HepG2 (cell line): ENCODE results near the gene SQSTM1. TPM values are rescaled to one million over a fixed set of nuclear protein-coding genes. Genes with fewer than 3 reads are reported as not detected.

Source experiments
- AKAP8 ChIP-seq: sonication (generic); formaldehyde crosslinking; IDR thresholded peaks from 2 replicates; pipeline ENCODE4 v1.5.1; 2020; ENCODE audit warnings: mild to moderate bottlenecking, missing genetic modification reagents
- FOXK2 ChIP-seq: fragments of 450-650 bp; IDR thresholded peaks from 2 replicates; pipeline ENCODE4 v1.6.1; 2016
- HMG20B ChIP-seq: conservative IDR thresholded peaks from 2 replicates; pipeline ENCODE4 v1.6.1; 2016; ENCODE audit warnings: missing genetic modification reagents, missing compliant biosample characterization
- KDM2A ChIP-seq: sonication (generic); formaldehyde crosslinking; IDR thresholded peaks from 2 replicates; pipeline ENCODE4 v1.4.0; 2020; ENCODE audit warnings: low read depth, missing genetic modification reagents, borderline replicate concordance
- LCORL ChIP-seq, 2 experiments: fragments of 450-650 bp in 1 of 2; sonication (generic) in 1 of 2; formaldehyde crosslinking in 1 of 2; IDR thresholded peaks; 2 replicates each; pipeline versions ENCODE4 v1.5.0 to v1.6.1; 2017 to 2020; ENCODE audit warnings: antibody characterized with exemption in 1 of 2, missing genetic modification reagents in 1 of 2
- MAX ChIP-seq: IDR thresholded peaks from 2 replicates; pipeline ENCODE4 v1.6.1; 2012; ENCODE audit warnings: inconsistent platforms
- PHF20 ChIP-seq: sonication (generic); formaldehyde crosslinking; IDR thresholded peaks from 2 replicates; pipeline ENCODE4 v1.5.0; 2020; ENCODE audit warnings: mild to moderate bottlenecking, missing genetic modification reagents
- RBM22 ChIP-seq: fragments of 200-400 bp; formaldehyde crosslinking; optimal IDR thresholded peaks from 2 replicates; pipeline ENCODE3; 2017; ENCODE audit warnings: mild to moderate bottlenecking, low read length, moderate library complexity
- SP4 ChIP-seq: sonication (generic); formaldehyde crosslinking; IDR thresholded peaks from 2 replicates; pipeline ENCODE4 v1.8.1; 2023; ENCODE audit warnings: mild to moderate bottlenecking, missing genetic modification reagents
- SRSF9 ChIP-seq: fragments of 200-400 bp; formaldehyde crosslinking; IDR thresholded peaks from 2 replicates; pipeline ENCODE4 v1.6.1; 2018; ENCODE audit warnings: borderline replicate concordance, mild to moderate bottlenecking, low read depth, low read length; ENCODE audit not compliant: insufficient read depth, poor library complexity, severe bottlenecking
- STAT5B ChIP-seq: sonication (generic); formaldehyde crosslinking; IDR thresholded peaks from 2 replicates; pipeline ENCODE4 v1.4.0; 2020; ENCODE audit warnings: missing genetic modification reagents
- TGIF2 ChIP-seq: IDR thresholded peaks from 2 replicates; pipeline ENCODE4 v1.6.1; 2016; ENCODE audit warnings: control low read depth, missing compliant biosample characterization
- ZBTB40 ChIP-seq, 2 experiments: fragments of 450-650 bp in 1 of 2; sonication (generic) in 1 of 2; formaldehyde crosslinking in 1 of 2; IDR thresholded peaks; 2 replicates each; pipeline versions ENCODE4 v1.6.1 to v1.8.0; 2016 to 2022; ENCODE audit warnings: antibody characterized with exemption in 1 of 2, mild to moderate bottlenecking in 1 of 2, missing genetic modification reagents in 1 of 2
- ZFP62 ChIP-seq: sonication (generic); formaldehyde crosslinking; IDR thresholded peaks from 2 replicates; pipeline ENCODE4 v1.4.0; 2020; ENCODE audit warnings: missing genetic modification reagents
- ZNF337 ChIP-seq: sonication (generic); formaldehyde crosslinking; IDR thresholded peaks from 2 replicates; pipeline ENCODE4 v1.5.1; 2020; ENCODE audit warnings: missing genetic modification reagents, low read depth, mild to moderate bottlenecking, borderline replicate concordance
- ZNF687 ChIP-seq: sonication (generic); formaldehyde crosslinking; IDR thresholded peaks from 2 replicates; pipeline ENCODE4 v1.5.1; 2020; ENCODE audit warnings: mild to moderate bottlenecking, missing genetic modification reagents, moderate library complexity
- polyA plus RNA-seq, 8 experiments: library from polyadenylated mRNA; depleted of rRNA in 3 of 8; stranded (reverse) in 7 of 8; unstranded in 1 of 8; fragments of >200 nt; fragmentation: Illumina TruSeq in 4 of 8; extraction: Trizol in 4 of 8; gene quantifications; 2 replicates each; pipeline versions ENCODE4 v1.2.1 to v1.2.3, GENCODE V29; 2011 to 2016; ENCODE audit warnings: low read depth in 4 of 8, missing spikeins in 1 of 8, mixed read lengths in 1 of 8; ENCODE audit not compliant: insufficient read depth in 1 of 8
- total RNA-seq, 5 experiments: library from RNA; depleted of rRNA; stranded (reverse); fragments of >200 nt; fragmentation: Illumina TruSeq; extraction: Trizol; gene quantifications; 2 replicates each; pipeline ENCODE4 v1.2.3, GENCODE V29; 2016; ENCODE audit warnings: low read depth in 1 of 5

The SQSTM1 gene
- total and polyA plus RNA-seq, 2 of the 13 experiments (the other 11 are each of a cell fraction or from before 2014, with no cell fraction given) = 90.9 to 160 TPM

- no peak for TF ChIP-seq LCORL (IDR thresholded peaks at IDR 0.05)
- peak; percentile 55 for TF ChIP-seq LCORL (CRISPR knock-in tag; IDR thresholded peaks at IDR 0.05)
- TF ChIP-seq TGIF2 = no peak
- TF ChIP-seq AKAP8 (CRISPR knock-in tag) = peak; percentile 87; the same call in 1 of the 2 replicates
- TF ChIP-seq SRSF9 = no peak
- no peak for TF ChIP-seq HMG20B (CRISPR knock-in tag)
- TF ChIP-seq MAX = no peak
- no peak for TF ChIP-seq ZBTB40 (IDR thresholded peaks at IDR 0.05)
- no peak; the same call in 1 of the 2 replicates for TF ChIP-seq ZBTB40 (CRISPR knock-in tag; IDR thresholded peaks at IDR 0.05)
- peak; percentile 67 for TF ChIP-seq SP4 (CRISPR knock-in tag)
- TF ChIP-seq ZNF337 = no peak
- TF ChIP-seq ZNF687 (CRISPR knock-in tag) = peak; percentile 70
- peak; percentile 68 for TF ChIP-seq RBM22
- TF ChIP-seq KDM2A = peak; percentile 43; the same call in 1 of the 2 replicates
- no peak for TF ChIP-seq STAT5B (CRISPR knock-in tag)
- TF ChIP-seq FOXK2 = peak; percentile 74
- no peak for TF ChIP-seq ZFP62
- no peak; the same call in 1 of the 2 replicates for TF ChIP-seq PHF20 (CRISPR knock-in tag)
Measured at GRCh38 chr5:179821298-179822058, 773 bp downstream of the SQSTM1 start (continued).
